K562 (cell line): Measurements from ENCODE around the gene KCNK10. TPM values are rescaled to one million over a fixed set of nuclear protein-coding genes. Genes with fewer than 3 reads are reported as not detected.

Experiments
- ATAC-seq: fragments of 200-7000 bp; cut with Tn5 transposase; 3 replicates; pipeline ENCODE4 v1.9.1; 2020; ENCODE audit warnings: moderate library complexity
- BruUV-seq: library from RNA; stranded (reverse); fragments of 400-500 nt; replicated peaks from 2 replicates; lab custom pipeline; 2021; lab: Mats Ljungman, UMichigan
- CTCF ChIA-PET: fragments of 300-600 bp; formaldehyde crosslinking; extraction: SDS; loops from one replicate; lab custom pipeline; 2021; ENCODE audit warnings: low intra/inter-chr PET ratio; lab: Yijun Ruan, JAX
- POLR2A ChIA-PET: fragments of 300-600, 350-650 bp; sonication (Branson Sonifier 250); formaldehyde crosslinking; extraction: SDS; loops from one replicate; lab custom pipeline; 2021; ENCODE audit warnings: antibody characterized with exemption, inconsistent platforms; lab: Yijun Ruan, JAX
- DNase-seq, 4 experiments: peaks; one replicate each; pipeline versions ENCODE4 v3.0.0 to v3.0.0-alpha.2; 2011 to 2018; ENCODE audit warnings: low spot score in 3 of 4, mixed read lengths in 3 of 4; ENCODE audit errors: extremely low read depth in 1 of 4
- FAIRE-seq: peaks from 2 replicates; lab custom pipeline; 2011; peaks lifted over from hg19 to GRCh38; lab: Jason Lieb, UNC
- H2AFZ ChIP-seq: 2 replicates; pipeline ENCODE4 v1.6.0; 2011; ENCODE audit warnings: low read depth, low read length, control low read depth, inconsistent platforms
- H3K27ac ChIP-seq: fragments of 200-600 bp; 3 replicates; pipeline ENCODE4 v1.8.0; 2011; ENCODE audit warnings: low read depth, mild to moderate bottlenecking, control low read depth, inconsistent platforms, low read length, moderate library complexity, mixed read lengths; ENCODE audit errors: extremely low read depth
- H3K27me3 ChIP-seq, 2 experiments: fragments of 300-600 bp in 1 of 2; 2 replicates in 1 of 2; 3 replicates in 1 of 2; pipeline versions ENCODE4 v1.6.0 to v1.8.0; 2011; ENCODE audit warnings: inconsistent platforms in 2 of 2, low read length in 2 of 2, mild to moderate bottlenecking in 1 of 2, mixed read lengths in 1 of 2, moderate library complexity in 1 of 2; ENCODE audit not compliant: control insufficient read depth in 2 of 2, insufficient read depth in 2 of 2
- H3K36me3 ChIP-seq: fragments of 300-600 bp; 3 replicates; pipeline ENCODE4 v1.8.0; 2011; ENCODE audit warnings: mild to moderate bottlenecking, low read length, inconsistent platforms; ENCODE audit not compliant: control insufficient read depth, insufficient read depth
- H3K4me1 ChIP-seq, 2 experiments: fragments of 200-600 bp in 1 of 2; replicated peaks in 1 of 2; 2 replicates in 1 of 2; 3 replicates in 1 of 2; pipeline versions ENCODE4 v1.5.1 to v1.8.0; 2011; ENCODE audit warnings: inconsistent platforms in 2 of 2, low read length in 2 of 2, mild to moderate bottlenecking in 1 of 2, mixed read lengths in 1 of 2, moderate library complexity in 1 of 2; ENCODE audit not compliant: control insufficient read depth in 2 of 2, insufficient read depth in 2 of 2
- H3K4me2 ChIP-seq: 2 replicates; pipeline ENCODE4 v1.6.1; 2011; ENCODE audit warnings: low read length, control low read depth, inconsistent platforms, mixed read lengths; ENCODE audit not compliant: insufficient read depth
- H3K4me3 ChIP-seq: fragments of 200-600 bp; sonication (generic), shearing (Covaris generic); 2 replicates; pipeline ENCODE4 v1.5.1; 2016; ENCODE audit warnings: control low read depth, inconsistent platforms
- H3K79me2 ChIP-seq: fragments of 200-600 bp; 3 replicates; pipeline ENCODE4 v1.8.0; 2011; ENCODE audit warnings: low read length, inconsistent platforms; ENCODE audit not compliant: control insufficient read depth, insufficient read depth
- H3K9ac ChIP-seq, 2 experiments: 2 replicates each; pipeline versions ENCODE4 v1.6.0 to v1.6.1; 2011; ENCODE audit warnings: low read depth in 2 of 2, low read length in 2 of 2, control low read depth in 1 of 2, inconsistent platforms in 1 of 2, mild to moderate bottlenecking in 1 of 2, mixed read lengths in 1 of 2; ENCODE audit not compliant: insufficient read depth in 1 of 2
- H3K9me1 ChIP-seq: one replicate; pipeline ENCODE4 v1.6.0; 2011; ENCODE audit warnings: inconsistent platforms, mild to moderate bottlenecking, low read length, moderate library complexity; ENCODE audit not compliant: control insufficient read depth, insufficient read depth
- H3K9me3 ChIP-seq: replicated peaks from 2 replicates; pipeline ENCODE4 v1.5.1; 2011; ENCODE audit warnings: low read depth, low read length, inconsistent platforms; ENCODE audit not compliant: control insufficient read depth, insufficient read depth
- H4K20me1 ChIP-seq: replicated peaks from 2 replicates; pipeline ENCODE4 v1.6.1; 2011; ENCODE audit warnings: low read length, inconsistent platforms, mixed read lengths; ENCODE audit not compliant: control insufficient read depth, insufficient read depth
- BRD9 ChIP-seq: fragments of 450-650 bp; IDR thresholded peaks from 2 replicates; pipeline ENCODE4 v1.6.1; 2018; ENCODE audit warnings: low read depth; ENCODE audit not compliant: partially characterized antibody
- BRF1 ChIP-seq: IDR thresholded peaks from 3 replicates; pipeline ENCODE4 v1.6.1; 2011; ENCODE audit warnings: borderline replicate concordance, mild to moderate bottlenecking; ENCODE audit not compliant: insufficient read length; ENCODE audit errors: extremely low read depth
- EP300 ChIP-seq: IDR thresholded peaks from 2 replicates; pipeline ENCODE4 v1.6.1; 2012; ENCODE audit warnings: low read length, improper control_type of control experiment
- HNRNPH1 ChIP-seq: fragments of 200-400 bp; formaldehyde crosslinking; optimal IDR thresholded peaks from 2 replicates; pipeline ENCODE3; 2017; ENCODE audit warnings: low read depth, mild to moderate bottlenecking, low read length, moderate library complexity
- KHSRP ChIP-seq: fragments of 450-650 bp; IDR thresholded peaks from 2 replicates; pipeline ENCODE4 v1.6.1; 2017
- MBD2 ChIP-seq: sonication (generic); IDR thresholded peaks from 2 replicates; pipeline ENCODE4 v1.6.1; 2016; ENCODE audit warnings: low read depth, borderline replicate concordance
- WGBS: fragments of 100-300 bp; shearing (Covaris generic); methylation state at CpG from one replicate; pipeline ENCODE4 v1.1.6; 2016; ENCODE audit warnings: low coverage, mixed read lengths; ENCODE audit not compliant: insufficient coverage; ENCODE audit errors: missing lambda C conversion rate; 5-methylcytosine and 5-hydroxymethylcytosine counted together
- in situ Hi-C: fragments of 300-500 bp; cut with MboI; formaldehyde crosslinking; loops from 4 replicates; pipeline ENCODE4 v1.15.0; 2018; ENCODE audit warnings: inconsistent platforms, mixed read lengths
- intact Hi-C: fragments of 100-400 bp; cut with micrococcal nuclease; formaldehyde crosslinking; loops from 2 replicates; pipeline ENCODE4 v1.14.2; 2022
- polyA plus RNA-seq, 8 experiments: library from polyadenylated mRNA; depleted of rRNA in 4 of 8; stranded (reverse) in 5 of 8; unstranded in 3 of 8; fragments of >200 nt; fragmentation: Nextera tagmentation in 2 of 8; fragmentation: Illumina TruSeq in 1 of 8; extraction: Ambion mirVana in 2 of 8; extraction: Trizol in 1 of 8; gene quantifications; 2 replicates each; pipeline versions ENCODE4 v1.2.1 to v1.2.3, GENCODE V29; 2011 to 2014; ENCODE audit warnings: inconsistent platforms in 1 of 8, missing spikeins in 1 of 8
- total RNA-seq, 7 experiments: library from RNA; depleted of rRNA in 6 of 7; stranded (reverse); fragments of >200 nt in 6 of 7; fragmentation: Illumina TruSeq in 2 of 7; extraction: Trizol in 2 of 7; gene quantifications; 2 replicates each; pipeline versions ENCODE4 v1.2.1 to v1.2.3, GENCODE V29; 2011 to 2021; ENCODE audit warnings: low replicate concordance in 1 of 7
- TF ChIP-seq, protein P1 (sequence below), 2 experiments: fragments of 450-650 bp in 1 of 2; sonication (generic) in 1 of 2; formaldehyde crosslinking; conservative IDR thresholded peaks; 2 replicates each; pipeline versions ENCODE4 v1.4.0 to v1.8.1; 2020 to 2022; ENCODE audit warnings: mild to moderate bottlenecking in 1 of 2, missing genetic modification reagents in 1 of 2

The KCNK10 gene
- total and polyA plus RNA-seq, 9 of the 15 experiments (the other 6 are each of a cell fraction or from before 2014, with no cell fraction given): not detected

DNA sequence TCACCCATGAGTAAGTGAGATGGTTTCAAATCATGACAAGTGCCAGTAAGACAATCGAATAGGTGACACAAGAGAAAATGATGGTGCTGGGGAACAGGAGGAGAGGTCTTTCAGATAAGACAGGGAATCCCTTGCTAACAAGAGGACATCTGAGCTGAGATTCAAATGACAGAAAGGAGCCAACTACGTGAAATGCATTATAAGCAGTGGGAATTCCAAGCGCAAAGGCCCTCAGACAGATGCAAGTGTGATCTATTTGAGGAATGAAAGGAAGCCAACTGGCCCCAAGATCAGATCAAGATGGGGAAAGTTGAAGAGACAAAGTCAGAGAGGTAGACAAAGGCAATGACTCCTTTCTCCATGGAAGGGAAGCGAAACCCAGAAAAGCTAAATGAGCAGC lies 4.7 kb downstream of the KCNK10 start:
- H3K27ac ChIP-seq: no peak overlapping the region
- H3K9me3 ChIP-seq: no peaks in the 10 kb centered on the region
- no peak overlapping the region for H3K9ac ChIP-seq
- no peaks in the 10 kb centered on the region for H4K20me1 ChIP-seq
- intact Hi-C loops: no loop called here
- H3K9me1 ChIP-seq: no peaks in the 10 kb centered on the region
- in situ Hi-C loops: no loop called here
- no peaks in the 10 kb centered on the region for H3K79me2 ChIP-seq
- DNase-seq (no peak), ATAC-seq (no peak), FAIRE-seq (no peak)
- H3K4me1 ChIP-seq: no peaks in the 10 kb centered on the region
- H3K36me3 ChIP-seq: no peaks in the 10 kb centered on the region
- TF ChIP-seq HNRNPH1: no peak
- TF ChIP-seq, protein P1, sequence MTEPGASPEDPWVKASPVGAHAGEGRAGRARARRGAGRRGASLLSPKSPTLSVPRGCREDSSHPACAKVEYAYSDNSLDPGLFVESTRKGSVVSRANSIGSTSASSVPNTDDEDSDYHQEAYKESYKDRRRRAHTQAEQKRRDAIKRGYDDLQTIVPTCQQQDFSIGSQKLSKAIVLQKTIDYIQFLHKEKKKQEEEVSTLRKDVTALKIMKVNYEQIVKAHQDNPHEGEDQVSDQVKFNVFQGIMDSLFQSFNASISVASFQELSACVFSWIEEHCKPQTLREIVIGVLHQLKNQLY (CRISPR knock-in tag; conservative IDR thresholded peaks at IDR 0.05): no peak
- TF ChIP-seq EP300: no peak
- no peak for TF ChIP-seq KHSRP
- TF ChIP-seq BRD9: no peak
- TF ChIP-seq BRF1: no peak
- no peak for TF ChIP-seq MBD2
- ChIA-PET POLR2A (interaction anchor here (1.1 kb wide), 1 partner anchor 12 kb away, joined by 3 read pairs; no protein-coding TSS in a partner anchor), CTCF (no interaction called here)
- 3% methylated on average over 4 of the region's 4 CpGs for WGBS
- no peak overlapping the region for H3K4me2 ChIP-seq
- BruUV-seq: no TSS peak
- no peak overlapping the region for H2AFZ ChIP-seq
- H3K4me3 ChIP-seq: no peak overlapping the region
- peaks cover 0 to 13% of the 10 kb centered on the region in 2 experiments; a peak in 2 of 5 replicates for H3K27me3 ChIP-seq
